NCI-H82 treated with DMSO at 0.1 percent for 48 hours (cell line): ENCODE data around the gene GYG1.

Experiments
- DNase-seq: peaks from one replicate; lab custom pipeline; 2025; ENCODE audit not compliant: unreplicated experiment; lab: John Stamatoyannopoulos, UW

Gene GYG1

GRCh38 chr3:149016669-149017541 lies 25.6 kb downstream of the GYG1 start:
- no peak for DNase-seq

GRCh38 chr3:149018247-149018646 lies 26.9 kb downstream of the GYG1 start:
- DNase-seq = no peak

GRCh38 chr3:149019580-149019979 lies 28.2 kb downstream of the GYG1 start:
- DNase-seq = no peak

GRCh38 chr3:149020196-149020838 lies 29.0 kb downstream of the GYG1 start:
- DNase-seq = no peak

- no peak for DNase-seq
Measured at GRCh38 chr3:149020839-149021252, 29.5 kb downstream of the GYG1 start.

- DNase-seq = no peak
Measured at GRCh38 chr3:149021830-149022229, 30.5 kb downstream of the GYG1 start.

- no peak for DNase-seq
Measured at GRCh38 chr3:149023951-149024350, 32.6 kb downstream of the GYG1 start.

GRCh38 chr3:149026718-149027117 lies 35.4 kb downstream of the GYG1 start:
- no peak for DNase-seq

- no peak for DNase-seq
Measured at GRCh38 chr3:149031096-149031495, 39.8 kb downstream of the GYG1 start.

GRCh38 chr3:149037684-149038083 lies 46.3 kb downstream of the GYG1 start:
- no peak for DNase-seq

GRCh38 chr3:149038322-149038721 lies 47.0 kb downstream of the GYG1 start:
- no peak for DNase-seq

- DNase-seq = no peak
Measured at GRCh38 chr3:149042789-149043386, 51.5 kb downstream of the GYG1 start.

GRCh38 chr3:149044339-149045083 lies 53.2 kb downstream of the GYG1 start:
- DNase-seq = no peak

- no peak for DNase-seq
Measured at GRCh38 chr3:149055575-149055974, 64.2 kb downstream of the GYG1 start.

- DNase-seq = no peak
Measured at GRCh38 chr3:149058198-149058597, 66.9 kb downstream of the GYG1 start.

GRCh38 chr3:149058602-149059001 lies 67.3 kb downstream of the GYG1 start:
- no peak for DNase-seq

GRCh38 chr3:149061776-149062175 lies 70.4 kb downstream of the GYG1 start:
- DNase-seq = no peak

- no peak for DNase-seq
Measured at GRCh38 chr3:149067883-149068282, 76.5 kb downstream of the GYG1 start.
